Esophagus squamous epithelium (tissue), 4 donors: ENCODE results near the gene SDHB.

ENCODE experiments used
- CTCF ChIP-seq, 6 experiments: fragments of 450-650 bp in 4 of 6; fragments of 200-600 bp in 2 of 6; sonication (generic) in 2 of 6; IDR thresholded peaks; one replicate each; pipeline ENCODE4 v1.5.1; 2016 to 2019; ENCODE audit warnings: antibody characterized with exemption in 6 of 6, mild to moderate bottlenecking in 4 of 6, moderate library complexity in 4 of 6
- POLR2A ChIP-seq, 4 donors: fragments of 450-650 bp; IDR thresholded peaks; one replicate each; pipeline ENCODE4 v1.6.1; 2017; ENCODE audit warnings: antibody characterized with exemption in 4 of 4, mild to moderate bottlenecking in 4 of 4, moderate library complexity in 3 of 4

GRCh38 chr1:16971341-16972188 is 82.3 kb downstream of the SDHB start:
- TF ChIP-seq POLR2A (IDR thresholded peaks at IDR 0.05) (no peak), CTCF (IDR thresholded peaks at IDR 0.05) (no peak)
